ENCODE data around the gene GPC6.

Gene GPC6

GRCh38 chr13:93517658-93518057 lies 291.1 kb downstream of the GPC6 start:
- DNase-seq: no peak

GRCh38 chr13:93521307-93521706 lies 294.7 kb downstream of the GPC6 start:
- no peak for DNase-seq

DNA sequence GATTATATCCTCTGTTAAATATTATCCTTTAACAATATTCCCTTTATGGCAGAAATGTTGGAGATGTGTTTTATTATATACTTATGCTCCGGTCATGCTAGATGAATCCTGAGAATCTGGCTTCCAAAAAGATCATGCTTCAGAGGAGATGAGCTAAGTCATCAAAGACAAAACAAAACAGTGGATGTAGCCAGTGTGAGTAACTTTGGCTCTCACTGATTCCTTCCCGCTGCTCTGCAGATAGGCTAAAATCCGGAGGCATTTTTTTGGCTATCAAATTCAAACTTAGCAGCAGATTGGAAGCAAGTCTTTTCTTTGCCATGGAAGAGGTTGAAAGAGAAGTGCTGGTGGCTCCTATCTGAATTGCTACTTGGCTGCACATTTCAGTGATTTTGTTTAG lies 295.9 kb downstream of the GPC6 start:
- DNase-seq: no peak

DNA sequence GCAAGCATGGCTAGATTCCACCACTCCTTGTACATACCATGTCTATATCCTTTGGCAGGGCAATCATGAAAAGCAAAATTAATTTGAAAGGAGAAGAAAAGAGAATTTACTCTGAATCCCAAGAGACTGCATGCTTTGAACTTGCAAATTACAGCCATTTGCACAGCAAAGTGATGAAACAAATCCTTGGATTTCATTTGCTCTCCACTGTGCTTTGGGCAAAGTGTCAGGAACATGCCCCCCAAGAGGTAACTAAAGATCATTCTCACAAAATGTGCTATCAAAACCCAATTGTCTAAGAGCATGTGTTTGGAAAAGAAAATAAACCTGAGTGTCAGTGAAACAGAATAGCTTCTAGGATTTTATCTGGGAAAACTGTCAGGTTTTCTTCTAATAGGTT lies 298.5 kb downstream of the GPC6 start:
- DNase-seq: no peak

GRCh38 chr13:93527748-93528297 lies 301.2 kb downstream of the GPC6 start:
- DNase-seq: no peak

DNA sequence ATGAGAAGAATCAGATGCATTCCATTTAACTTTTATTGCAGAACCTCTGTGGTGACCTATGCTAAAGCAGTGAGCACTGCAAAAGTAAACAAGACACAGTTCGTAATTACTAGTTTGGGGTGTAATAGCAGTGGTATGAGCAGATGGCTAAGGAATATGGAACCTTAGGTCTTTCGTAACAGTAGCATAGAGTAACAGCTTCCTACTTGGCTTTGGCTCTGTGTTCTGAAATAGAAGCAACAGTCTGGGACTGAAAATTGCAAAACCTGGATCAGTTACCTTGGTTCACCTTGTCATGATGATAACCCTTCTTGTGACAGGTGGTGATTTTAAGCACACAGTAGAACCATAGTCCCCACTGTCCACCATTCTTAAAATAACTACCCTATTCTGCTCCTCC lies 303.4 kb downstream of the GPC6 start:
- no peak for DNase-seq

DNA sequence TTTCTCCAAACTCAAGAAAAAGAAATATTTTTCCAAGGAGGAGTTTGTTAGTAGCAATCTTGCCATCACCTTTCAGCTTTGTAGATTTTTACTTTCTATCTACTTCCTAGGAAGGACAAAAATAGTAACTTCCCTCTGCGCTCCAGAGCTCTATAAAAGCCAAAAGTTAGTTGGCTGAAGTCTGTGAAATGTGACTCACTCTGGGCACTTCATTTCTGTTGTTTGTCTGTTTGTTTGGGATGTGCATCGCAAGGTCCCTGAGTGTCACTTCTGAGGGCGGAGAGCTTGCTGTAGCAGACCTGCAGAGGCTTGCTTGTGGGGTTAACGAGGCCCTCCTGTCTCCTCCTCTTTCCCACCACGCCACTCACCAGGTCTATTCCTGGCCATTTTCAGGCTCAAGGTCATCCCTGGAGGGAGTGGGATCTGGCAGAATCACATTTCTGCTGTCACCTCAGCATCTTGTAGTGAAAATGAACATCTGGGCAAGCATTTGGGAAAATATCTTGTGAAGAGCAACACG lies 307.6 kb downstream of the GPC6 start:
- no peak for DNase-seq

DNA sequence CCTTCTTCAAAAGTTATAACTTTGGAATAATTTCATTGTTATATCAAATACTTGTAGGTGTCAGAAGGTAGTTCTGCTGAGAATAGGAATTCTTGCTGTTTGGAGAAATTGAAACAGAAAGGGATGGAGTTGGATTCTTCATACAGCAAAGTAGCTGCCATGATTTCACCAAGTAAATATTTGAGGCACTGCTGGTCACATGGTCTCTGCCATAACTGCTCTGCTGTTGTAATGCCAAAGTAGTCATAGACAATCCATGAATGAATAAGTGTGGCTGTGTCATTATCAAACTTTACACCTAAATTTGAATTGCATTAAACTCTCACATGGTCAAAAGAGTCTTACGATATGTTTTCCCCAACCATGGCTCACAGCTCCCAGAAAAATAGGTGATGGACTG lies 308.6 kb downstream of the GPC6 start:
- no peak for DNase-seq

DNA sequence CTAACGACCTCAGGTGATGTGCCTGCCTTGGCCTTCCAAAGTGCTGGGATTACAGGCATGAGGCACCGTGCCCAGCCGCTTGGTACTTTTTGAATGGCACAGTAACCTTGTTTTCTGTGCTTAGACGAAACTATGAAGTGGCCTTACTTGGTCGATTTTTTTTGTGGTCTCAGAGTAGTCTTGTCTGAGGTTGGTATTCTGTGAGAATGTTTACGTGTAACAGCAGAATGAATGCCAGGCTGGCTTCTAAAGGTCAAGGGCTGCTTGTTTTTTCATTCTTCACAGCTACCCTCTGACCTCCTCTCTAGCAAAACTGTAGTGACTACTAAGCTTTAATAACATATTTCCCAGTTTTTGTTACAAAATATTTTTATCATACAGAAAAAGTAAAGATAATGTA lies 313.3 kb downstream of the GPC6 start:
- DNase-seq: no peak

DNA sequence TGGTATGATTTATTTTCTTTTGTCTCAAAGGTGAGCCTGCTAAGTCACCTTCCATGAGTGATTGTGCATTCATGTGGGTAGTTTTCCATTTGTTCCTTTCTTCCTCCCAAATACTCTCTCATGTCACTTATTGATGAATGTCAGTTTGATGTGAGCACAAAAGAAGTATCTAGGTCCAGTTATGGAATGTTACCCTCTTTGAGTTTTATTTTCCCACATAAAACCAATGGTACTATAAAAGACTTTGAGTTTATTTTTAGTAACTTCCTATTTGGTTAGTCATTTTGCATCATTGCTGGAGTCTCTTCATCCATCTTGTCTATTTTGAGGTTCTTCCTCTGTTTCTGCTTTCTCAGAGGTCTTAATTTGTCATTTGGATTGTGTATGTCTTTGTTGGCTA lies 321.3 kb downstream of the GPC6 start:
- no peak for DNase-seq

DNA sequence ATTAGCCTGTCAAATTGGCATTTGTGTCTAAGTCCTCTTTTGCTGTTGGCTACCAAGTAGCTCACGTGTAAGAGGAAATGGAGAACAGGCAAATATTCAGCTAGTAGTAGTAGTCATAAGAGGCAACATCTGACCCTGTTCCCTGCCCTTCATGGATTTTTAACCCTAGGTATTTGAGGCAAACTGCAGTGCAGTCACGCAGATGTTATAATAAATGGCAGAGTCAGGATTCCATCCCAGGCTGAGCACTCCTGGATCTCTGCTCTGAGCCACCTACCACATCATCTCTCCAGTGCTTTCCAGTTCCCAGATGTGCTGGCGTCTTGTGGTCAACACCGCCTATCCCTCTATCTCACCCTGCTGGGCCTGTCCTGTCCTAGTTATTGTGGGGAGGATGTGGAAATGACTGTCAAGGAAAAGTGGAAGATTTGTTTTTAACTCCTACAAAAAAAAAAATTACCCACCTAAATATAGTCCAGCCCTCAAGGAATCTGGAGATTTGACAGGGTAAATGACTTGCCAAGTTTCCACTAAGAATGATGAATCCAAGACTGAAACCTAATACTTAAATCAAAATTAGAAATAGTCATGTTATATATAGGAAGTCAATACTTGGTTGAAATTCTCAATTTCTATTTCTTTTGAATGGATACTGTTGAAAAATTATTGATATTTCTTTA lies 322.9 kb downstream of the GPC6 start:
- DNase-seq: no peak

DNA sequence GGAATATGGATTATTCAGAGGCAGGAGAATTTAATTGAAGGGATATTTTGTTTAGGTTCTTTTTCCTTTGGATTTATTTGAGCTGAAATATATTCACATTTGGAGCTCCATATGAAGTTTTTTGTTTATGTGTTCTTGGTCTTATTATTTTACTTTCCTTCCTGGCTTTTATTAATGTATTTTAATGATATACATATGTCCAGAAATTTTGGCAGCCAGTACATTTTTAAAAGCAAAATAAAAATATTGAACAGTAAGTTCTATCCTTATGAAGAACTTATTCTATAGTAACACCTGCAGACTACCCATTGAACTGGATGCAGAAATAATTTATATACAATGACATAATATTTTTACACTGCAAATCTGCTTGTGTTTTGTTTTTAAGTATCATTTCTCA lies 323.6 kb downstream of the GPC6 start:
- no peak for DNase-seq

- DNase-seq: no peak
These were observed 326.0 kb downstream of the GPC6 start for GRCh38 chr13:93552596-93552995.

- no peak for DNase-seq
These were observed 327.9 kb downstream of the GPC6 start for GRCh38 chr13:93554514-93554913.

- no peak for DNase-seq
These were observed 332.0 kb downstream of the GPC6 start for GRCh38 chr13:93558637-93559036.

DNA sequence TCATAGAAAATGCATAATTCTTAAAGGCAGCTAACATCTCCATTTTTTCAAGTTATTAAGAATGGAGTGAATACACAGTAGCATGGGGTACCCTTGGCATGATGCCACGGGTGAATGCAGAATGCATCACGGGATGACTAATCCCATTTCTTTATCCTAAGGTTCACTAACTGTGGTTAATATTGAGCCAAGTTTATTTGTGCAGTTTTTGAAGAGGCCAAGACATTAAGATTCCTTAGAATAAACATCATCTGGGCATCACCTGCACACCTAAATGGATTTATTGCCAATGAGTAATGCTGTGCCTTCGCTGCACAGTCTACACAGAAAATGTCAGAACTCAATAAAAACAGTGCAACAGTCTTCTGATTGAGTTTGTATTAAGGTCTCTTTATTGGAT lies 333.1 kb downstream of the GPC6 start:
- no peak for DNase-seq

DNA sequence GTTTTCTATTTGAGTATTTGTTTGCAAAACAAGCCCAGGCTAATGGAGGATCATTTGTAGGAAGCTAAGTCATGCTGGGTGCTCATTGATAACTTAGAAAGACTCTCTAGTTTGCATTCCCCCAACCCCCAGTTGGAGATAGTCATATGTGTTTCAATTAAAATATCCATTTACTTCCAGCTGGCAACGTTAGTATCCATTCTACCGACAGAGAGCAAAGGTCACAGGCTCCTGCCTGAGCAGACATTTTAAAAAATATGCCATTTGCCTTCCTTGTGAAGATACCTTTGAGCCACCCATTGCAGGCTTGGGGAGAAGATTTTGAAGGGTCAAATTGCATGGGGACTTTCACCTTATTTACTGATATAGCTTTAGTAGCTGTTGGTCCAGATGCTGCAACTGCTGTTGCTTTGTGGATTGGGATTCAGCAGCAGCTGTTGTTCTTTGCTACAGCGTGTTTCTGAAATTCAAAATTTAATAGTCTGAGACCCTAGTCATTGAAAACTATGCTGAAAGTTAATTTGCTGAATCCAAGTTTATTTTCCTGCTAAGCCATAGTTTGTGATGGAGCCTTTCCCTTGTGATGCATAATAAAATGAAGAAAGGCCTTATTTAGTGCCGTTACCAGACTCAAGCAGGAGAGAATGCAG lies 335.1 kb downstream of the GPC6 start:
- no peak for DNase-seq

- DNase-seq: no peak
These were observed 336.1 kb downstream of the GPC6 start for GRCh38 chr13:93562676-93563075.

GRCh38 chr13:93577105-93577504 lies 350.5 kb downstream of the GPC6 start:
- no peak for DNase-seq

DNA sequence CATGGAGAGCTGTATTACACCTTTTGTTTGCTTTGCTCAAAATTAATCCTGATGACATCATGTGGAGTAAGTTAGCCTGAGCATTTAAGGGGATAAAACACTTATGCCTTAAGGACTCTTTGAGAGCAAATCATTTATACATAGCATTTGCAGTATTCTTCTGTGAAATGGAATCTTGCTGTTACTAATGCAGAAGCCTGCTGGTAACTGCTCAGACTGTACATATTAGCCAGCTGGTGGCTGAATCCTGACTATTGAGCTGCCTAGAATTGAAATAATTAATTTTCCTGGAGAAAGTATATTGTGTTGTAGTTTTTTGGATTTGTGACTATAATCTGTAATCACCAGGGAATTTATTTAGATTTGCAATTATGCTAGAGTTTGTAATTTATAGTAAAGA lies 363.2 kb downstream of the GPC6 start:
- DNase-seq: no peak

GRCh38 chr13:93603043-93603442 lies 376.4 kb downstream of the GPC6 start:
- no peak for DNase-seq

DNA sequence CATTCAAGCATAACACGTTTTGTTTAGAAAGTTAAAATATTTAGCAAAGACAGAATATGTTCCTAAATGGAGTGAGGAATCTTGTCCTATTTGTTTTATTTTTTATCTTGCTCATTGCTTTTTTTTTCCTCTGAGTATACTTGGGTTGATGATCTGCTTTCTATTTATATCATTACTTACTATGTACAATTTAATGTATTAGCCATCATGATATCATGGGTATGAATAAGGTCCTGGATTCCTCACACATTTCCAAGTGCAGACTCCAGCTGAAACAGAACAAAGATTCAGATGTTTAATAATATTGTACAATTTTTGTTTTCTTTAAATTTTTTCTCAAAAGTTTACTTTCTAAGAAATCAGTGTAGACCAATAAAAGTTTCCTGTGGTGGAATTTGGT lies 388.2 kb downstream of the GPC6 start:
- DNase-seq: no peak

DNA sequence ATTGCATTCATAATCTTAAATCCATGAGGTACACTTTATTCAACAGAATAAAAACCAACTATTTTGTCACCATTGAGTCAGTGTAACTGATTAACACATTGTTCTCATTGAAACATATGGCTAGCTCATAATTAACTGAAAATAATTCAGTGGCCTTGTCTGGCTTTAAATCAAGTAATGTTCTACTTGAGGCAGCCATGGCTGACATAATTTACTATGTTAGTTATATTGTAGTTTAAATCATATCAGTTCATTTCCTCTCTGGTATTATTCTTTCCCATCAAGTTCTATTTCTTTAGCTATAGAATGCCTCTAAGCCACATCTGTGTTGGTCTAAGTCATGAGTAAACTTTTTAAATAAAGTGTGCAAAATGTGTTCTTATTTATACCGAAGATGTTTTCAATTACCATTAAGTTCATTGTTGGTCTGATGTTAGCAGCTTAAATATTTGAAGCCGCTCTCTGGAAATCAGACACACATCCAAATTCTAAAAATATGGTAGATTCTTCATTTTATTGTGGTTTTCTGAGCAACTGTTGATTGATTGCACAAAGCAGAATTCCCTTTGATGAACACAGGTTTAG lies 393.7 kb downstream of the GPC6 start:
- DNase-seq: no peak

DNA sequence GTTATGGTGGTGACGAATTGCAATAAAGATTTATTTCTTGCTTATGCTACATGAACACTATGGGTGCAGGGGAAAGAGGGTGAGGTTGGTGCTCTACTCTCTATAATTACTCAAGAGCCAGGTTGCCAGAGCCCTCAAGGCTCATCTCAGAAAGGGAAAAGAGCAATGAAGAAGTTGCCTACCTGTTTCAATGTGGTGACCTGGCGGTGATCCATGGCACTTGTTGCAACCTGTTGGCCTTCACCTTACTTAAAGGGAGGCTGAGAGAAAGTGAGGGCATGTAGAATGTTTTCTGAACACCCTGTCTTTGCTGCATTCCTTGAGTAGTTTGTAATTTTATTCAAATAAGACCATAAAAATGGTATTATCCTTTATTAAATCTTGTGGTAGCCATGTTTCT lies 394.4 kb downstream of the GPC6 start:
- no peak for DNase-seq
